SK-N-SH treated with all-trans-retinoic acid at 6 μM for 48 hours (cell line): ENCODE results near the gene SH3BP1.

Source experiments
- PPARA ChIP-seq: fragments of 250-450 bp; sonication (Bioruptor Pico); IDR thresholded peaks from 2 replicates; pipeline ENCODE4 v1.5.0; 2020; ENCODE audit warnings: mild to moderate bottlenecking, borderline replicate concordance
- TF ChIP-seq, protein P1 (sequence below): fragments of 250-450 bp; sonication (Bioruptor Pico); IDR thresholded peaks from 2 replicates; pipeline ENCODE4 v1.8.0; 2021; ENCODE audit warnings: low read depth, mild to moderate bottlenecking, moderate library complexity, borderline replicate concordance

- TF ChIP-seq, protein P1, sequence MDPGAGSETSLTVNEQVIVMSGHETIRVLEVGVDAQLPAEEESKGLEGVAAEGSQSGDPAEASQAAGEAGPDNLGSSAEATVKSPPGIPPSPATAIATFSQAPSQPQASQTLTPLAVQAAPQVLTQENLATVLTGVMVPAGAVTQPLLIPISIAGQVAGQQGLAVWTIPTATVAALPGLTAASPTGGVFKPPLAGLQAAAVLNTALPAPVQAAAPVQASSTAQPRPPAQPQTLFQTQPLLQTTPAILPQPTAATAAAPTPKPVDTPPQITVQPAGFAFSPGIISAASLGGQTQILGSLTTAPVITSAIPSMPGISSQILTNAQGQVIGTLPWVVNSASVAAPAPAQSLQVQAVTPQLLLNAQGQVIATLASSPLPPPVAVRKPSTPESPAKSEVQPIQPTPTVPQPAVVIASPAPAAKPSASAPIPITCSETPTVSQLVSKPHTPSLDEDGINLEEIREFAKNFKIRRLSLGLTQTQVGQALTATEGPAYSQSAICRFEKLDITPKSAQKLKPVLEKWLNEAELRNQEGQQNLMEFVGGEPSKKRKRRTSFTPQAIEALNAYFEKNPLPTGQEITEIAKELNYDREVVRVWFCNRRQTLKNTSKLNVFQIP (CRISPR knock-in tag): no peak
- TF ChIP-seq PPARA (CRISPR knock-in tag): no peak
Observed at GRCh38 chr22:37629928-37630327, 9.5 kb upstream of the SH3BP1 start.
